Measurements from ENCODE around the gene DESI2.
"Not testable (repeated sequence)": the region's sequence is repeated elsewhere in the genome, so short reads cannot be mapped to it uniquely, and the experiment has no call there.

DESI2 gene

DNA sequence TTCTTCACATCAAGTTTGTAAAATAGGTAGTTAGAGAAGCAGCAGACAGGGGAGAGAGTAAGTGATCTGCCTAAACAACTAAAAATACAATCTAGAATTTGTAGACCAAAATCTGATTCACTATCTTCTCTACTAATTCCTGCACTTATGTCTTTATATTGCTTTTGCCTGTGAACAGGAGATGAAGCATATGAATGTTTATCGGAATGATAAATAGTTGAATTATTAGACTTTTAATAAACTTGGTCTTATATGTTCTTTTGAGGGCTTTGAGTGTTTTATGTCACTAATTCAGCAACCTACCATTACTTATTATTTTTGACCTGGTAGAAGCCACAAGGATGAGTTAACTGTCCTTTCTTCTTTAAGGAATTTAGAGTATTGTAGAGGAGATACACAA lies 2.3 kb downstream of the DESI2 start:
- DNase-seq = no peak

DNA sequence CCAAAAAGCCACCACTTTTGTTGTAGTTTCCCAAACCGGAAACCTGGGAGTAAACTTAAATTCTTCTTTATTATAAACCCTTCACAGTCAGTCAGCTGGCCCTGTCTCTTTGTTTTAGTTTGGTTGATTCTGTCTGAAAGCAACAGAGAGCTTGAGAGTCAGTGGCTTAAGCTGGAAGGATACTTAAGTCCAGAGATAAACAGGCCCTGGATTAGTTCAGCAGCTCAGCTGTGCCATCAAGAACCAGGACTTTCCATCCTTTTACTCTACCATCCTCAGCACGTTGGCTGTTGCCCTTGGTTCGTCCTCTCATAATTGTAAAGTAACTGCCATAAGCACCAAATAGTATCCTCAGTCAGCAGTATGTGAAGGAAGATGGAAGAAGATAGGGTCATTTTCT lies 4.5 kb downstream of the DESI2 start:
- DNase-seq = no peak

DNA sequence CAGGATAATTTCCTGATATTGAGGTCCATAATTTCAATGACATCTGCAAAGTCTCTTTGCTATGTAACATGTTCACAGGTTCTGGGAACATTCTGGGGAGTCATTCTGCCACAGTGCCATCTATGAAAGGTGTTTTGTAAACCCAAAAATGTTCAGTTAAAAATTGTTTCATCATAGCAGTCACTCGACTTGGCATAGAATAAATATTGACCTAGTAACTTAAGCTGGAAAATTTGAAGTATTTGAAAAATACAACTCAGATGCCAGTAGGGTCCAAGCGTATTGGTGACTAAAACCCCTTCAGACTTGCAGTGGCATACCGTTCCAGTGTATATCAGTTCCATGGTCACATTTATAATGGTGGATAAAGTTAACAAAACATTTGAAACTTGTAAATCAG lies 6.8 kb downstream of the DESI2 start:
- DNase-seq = no peak

DNA sequence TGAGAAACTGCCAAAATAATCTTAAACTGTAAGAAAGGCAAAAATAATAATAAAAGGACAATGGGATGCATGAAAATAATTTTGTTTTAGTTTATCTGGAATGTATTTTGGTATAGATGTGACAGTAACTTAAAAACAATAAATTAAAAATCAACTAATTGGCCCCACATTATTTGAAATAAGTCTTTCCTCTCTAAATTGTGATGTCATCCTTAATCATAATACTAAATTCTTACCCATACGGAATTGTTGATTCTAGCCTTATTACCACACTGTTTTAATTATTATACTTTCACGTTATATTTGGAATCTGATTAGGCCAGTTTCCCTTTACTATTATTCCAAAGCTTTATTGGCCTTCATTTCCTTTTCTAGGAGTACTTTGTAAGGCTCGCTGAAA lies 7.7 kb downstream of the DESI2 start:
- DNase-seq = no peak

DNA sequence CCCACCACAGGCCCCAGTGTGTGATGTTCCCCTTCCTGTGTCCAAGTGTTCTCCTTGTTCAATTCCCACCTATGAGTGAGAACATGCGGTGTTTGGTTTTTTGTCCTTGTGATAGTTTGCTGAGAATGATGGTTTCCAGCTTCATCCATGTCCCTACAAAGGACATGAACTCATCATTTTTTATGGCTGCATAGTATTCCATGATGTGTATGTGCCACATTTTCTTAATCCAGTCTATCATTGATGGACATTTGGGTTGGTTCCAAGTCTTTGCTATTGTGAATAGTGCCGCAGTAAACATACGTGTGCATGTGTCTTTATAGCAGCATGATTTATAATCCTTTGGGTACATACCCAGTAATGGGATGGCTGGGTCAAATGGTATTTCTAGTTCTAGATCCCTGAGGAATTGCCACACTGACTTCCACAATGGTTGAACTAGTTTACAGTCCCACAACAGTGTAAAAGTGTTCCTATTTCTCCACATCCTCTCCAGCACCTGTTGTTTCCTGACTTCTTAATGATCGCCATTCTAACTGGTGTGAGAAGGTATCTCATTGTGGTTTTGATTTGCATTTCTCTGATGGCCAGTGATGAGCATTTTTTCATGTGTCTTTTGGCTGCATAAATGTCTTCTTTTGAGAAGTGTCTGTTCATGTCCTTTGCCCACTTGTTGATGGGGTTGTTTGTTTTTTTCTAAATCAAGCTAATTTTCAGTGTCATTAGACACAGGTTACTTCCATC lies 8.8 kb downstream of the DESI2 start:
- not testable (repeated sequence) for DNase-seq

DNA sequence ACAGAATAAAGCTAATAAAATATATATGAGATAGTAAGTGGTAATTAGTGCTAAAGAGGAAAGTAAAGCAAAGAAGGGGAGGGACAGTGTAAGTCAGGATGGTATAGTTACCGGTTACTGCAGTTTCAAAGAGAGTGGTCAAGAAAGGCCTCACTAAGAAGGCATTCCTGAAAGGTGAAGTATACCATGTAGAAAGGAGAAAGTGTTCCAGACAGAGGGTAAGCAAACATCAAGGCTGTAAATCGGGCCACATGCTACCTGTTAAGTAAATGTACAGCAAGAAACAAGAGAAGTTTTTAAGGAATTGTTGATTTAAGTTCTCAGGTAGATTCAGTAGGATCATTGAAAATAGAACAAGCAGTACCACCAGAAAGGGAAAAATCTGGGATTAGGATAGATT lies 9.7 kb downstream of the DESI2 start:
- no peak for DNase-seq

DNA sequence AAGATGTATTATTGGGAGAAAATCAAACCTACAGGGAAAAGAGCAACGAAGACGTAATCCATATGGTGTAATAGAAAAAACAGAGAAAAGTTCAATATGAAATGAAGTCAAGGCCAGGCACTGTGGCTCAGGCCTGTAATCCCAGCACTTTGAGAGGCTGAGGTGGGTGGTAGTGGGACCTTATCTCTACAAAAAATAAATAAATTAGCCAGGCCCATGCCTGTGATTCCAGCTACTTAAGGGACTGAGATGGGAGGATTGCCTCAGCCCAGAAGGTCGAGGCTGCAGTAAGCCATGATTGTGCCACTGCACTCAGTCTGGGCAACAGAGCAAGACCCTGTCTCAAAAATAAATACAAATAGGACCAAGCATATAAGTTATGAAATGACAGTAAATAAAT lies 11.4 kb downstream of the DESI2 start:
- DNase-seq = no peak

DNA sequence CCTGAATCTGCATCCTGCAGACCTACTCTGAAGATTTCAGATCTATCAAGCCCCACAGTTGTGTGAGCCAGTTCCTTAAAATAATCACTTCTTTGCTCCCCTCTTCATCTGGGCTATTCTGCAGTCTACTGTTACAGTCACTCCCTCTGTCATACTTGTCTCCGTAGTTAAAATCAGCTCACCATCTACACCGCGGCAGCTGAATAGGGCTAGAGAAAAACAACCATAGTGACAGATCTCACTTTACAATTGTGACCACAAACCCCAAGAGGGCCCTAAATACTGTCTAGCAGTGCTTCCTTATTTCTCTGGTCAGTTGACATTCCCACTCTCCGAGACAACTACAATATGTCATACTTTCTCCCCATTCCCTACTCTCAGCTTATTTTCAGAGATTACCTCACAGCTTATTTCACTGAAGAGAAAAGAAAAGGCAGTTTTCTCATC lies 12.9 kb downstream of the DESI2 start:
- no peak for DNase-seq

DNA sequence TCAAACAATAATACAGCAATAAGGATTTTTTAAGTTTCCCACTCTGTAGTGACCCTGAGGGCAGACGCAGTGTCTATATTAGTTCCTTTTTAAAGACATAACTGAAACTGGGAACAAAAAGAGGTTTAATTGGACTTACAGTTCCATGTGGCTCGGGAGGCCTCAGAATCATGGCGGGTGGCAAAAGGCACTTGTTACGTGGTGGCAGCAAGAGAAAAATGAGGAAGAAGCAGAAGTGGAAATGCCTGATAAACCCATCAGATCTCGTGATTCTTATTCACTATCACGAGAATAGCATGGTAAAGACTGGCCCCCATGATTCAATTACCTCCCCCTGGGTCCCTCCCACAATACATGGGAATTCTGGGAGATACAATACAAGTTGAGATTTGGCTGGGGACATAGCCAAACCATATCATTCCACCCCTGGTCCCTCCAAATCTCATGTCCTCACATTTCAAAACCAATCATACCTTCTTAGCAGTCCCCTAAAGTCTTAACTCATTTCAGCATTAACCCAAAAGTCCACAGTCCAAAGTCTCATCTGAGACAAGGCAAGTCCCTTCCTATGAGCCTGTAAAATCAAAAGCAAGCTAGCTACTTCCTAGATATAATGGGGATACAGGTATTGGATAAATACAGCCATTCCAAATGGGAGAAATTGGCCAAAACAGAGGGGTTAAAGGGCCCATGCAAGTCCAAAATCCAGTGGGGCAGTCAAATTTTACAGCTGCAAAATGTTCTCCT lies 13.9 kb downstream of the DESI2 start:
- not testable (repeated sequence) for DNase-seq

DNA sequence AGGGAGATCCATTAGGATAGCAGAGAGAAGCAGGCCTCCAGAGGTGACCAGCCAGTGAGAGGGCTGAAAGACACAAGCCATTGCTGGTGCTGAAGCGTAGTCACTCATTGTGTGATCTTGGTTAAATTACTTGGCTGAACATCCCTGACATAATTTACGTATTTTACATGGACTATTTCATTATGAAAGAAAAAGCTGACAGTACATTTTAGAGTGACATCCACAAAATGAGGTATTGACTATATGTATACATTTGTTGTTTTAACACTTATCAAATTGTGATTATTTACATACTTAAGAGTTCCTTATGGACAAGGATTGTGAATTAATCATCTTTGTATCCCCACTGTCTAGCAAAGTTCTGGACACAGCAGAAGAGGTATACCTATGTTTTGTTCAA lies 14.9 kb downstream of the DESI2 start:
- no peak for DNase-seq

DNA sequence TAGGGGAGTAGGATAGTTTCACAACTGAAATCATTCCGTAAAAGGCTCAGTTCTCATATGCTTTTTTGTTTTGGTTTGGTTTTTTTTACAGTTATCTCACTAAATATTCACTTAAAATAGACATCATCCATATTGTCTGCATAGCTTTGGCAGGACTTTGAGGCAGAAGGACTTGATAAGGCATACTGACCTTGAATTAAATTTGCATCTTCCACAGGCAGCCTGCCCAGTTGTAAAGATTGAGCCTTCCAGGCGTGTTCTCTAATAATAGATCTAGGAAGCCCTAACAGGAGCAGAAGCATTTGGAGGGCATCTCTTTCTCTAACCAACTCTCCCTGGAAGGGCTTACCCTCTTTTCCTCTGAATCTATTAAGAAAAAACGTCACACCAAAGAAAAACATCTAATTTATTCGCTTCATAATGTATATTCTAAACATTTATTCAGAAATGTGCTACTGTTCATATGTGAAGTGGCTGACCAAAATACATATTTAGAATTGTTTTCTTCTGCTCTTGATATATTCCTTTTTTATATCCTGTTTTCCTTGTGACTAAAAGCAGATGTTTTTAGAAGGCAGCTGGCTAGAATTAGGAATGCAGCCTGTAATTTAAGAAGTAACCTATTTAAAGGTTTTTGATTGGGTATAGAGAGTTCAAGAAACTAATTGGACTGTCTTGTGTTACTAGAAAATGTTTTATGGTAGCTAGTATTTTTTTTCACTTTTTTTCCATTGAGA lies 20.2 kb downstream of the DESI2 start:
- no peak for DNase-seq

DNA sequence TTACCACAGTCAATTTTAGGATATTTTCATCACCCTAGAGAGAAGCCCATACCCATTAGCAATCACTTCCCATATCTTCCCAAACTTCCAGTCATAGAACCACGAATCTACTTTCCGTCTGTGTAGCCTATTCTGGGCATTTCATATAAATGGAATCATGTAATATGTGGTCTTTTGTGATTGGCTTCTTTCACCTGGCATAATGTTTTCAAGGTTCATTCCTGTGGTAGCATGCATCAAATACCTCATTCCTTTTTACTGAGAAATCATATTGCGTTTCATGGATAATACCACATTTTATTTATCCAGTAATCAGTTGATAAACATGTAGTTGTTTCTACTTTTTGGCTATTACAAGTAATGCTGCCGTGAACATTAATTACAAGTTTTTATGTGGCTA lies 21.5 kb downstream of the DESI2 start:
- no peak for DNase-seq

DNA sequence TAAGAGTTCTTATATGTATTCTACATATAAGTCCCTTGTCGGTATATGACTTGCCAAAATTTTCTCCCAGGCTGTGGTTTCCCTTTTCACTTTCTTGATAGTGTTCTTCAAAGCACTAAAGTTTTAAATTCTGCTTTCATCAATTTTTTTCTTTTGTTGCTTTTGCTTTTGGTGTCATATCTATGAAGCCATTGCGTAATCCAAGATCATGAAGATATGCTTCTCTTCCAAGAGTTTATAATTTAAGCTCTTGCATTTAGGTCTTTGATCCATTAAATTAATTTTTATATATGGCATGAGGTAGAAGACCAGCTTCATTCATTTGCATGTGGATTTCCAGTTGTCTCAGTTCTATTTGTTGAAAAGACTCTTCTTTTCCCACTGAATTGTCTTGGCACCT lies 22.2 kb downstream of the DESI2 start:
- no peak for DNase-seq

DNA sequence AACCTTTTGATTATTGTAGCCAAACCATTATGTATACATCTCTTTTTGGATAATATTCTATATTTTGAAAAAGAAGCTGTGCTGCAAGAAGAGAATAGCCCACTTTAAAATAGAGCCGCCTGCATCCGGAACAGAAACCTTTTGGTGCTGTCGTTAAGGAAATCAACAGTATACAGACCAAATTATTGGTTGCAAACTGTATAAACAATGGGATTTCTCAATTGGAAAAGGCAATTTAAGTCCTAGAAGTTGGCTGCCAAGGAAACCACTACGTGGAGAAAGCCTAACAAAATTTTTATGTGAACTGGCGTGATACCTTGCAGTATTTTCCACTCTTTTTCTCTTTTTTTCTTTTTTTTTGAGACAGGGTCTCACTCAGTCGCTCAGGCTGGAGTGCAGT lies 25.8 kb downstream of the DESI2 start:
- DNase-seq = no peak

DNA sequence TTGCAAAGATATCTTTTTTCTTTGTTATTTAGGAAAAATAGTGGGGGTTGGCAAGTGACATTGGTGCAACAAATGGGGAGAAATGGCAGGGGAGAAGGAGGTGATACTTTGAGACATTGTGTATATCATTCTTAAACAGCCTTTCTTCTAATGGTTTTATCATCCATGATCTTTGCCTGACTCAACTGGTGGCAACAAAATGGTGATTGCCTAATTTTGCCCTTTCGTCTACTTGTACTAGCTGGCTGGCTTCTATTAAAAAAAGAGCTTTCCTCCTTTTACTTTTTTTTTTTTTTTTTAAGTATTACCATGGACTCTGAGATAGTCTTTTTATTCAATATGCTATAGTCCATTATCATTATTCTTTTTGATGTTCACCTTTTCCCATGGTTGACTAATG lies 27.7 kb downstream of the DESI2 start:
- no peak for DNase-seq

DNA sequence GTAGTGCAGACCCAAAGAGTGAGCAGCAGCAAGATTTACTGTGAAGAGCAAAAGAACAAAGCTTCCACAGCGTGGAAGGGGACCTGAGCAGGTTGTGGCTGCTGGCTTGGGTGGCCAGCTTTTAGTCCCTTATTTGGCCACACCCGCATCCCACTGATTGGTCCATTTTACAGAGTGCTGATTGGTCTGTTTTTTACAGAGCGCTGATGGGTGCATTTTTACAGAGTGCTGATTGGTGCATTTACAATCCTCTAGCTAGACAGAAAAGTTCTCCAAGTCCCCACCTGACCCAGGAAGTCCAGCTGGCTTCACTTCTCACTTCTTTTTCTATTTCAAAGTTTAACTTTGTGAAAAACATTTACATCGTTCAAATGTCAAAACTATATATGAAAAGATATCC lies 29.2 kb downstream of the DESI2 start:
- not testable (repeated sequence) for DNase-seq

DNA sequence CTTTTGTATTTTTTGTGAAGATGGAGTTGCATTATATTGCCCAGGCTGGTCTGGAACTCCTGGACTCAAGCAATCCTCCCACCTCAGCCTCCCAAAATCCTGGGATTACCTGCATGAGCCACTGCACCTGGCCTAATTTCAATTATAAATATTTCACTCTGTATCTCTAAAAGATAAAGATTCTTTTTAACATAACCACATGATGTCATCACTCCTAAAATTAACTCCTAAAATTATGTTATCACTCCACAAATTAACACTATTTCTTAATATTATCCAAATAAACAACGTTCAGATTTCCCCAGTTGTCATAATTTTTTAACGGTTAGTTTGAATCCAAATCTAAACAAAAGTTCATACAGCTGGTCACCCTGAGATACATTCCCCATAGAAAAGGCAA lies 43.0 kb downstream of the DESI2 start:
- DNase-seq = no peak

DNA sequence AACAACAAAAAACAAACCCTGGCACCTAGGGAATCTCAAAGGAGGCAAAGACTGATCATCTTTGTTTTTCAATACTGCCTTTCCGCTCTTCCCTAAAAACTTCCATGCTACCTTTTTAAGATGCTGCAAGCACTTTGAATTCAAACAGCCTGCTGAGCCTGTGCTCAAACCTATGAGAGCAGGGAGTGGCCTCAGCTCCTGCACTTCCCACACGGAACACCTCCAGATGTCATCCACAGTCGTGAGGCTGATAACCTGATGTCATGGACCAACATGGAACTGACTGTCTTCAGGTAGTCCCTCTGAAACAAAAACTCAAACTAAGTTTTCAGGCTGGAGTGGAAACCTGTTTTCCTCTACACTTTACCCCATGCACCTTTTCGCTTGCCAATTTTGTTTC lies 46.8 kb downstream of the DESI2 start:
- no peak for DNase-seq

DNA sequence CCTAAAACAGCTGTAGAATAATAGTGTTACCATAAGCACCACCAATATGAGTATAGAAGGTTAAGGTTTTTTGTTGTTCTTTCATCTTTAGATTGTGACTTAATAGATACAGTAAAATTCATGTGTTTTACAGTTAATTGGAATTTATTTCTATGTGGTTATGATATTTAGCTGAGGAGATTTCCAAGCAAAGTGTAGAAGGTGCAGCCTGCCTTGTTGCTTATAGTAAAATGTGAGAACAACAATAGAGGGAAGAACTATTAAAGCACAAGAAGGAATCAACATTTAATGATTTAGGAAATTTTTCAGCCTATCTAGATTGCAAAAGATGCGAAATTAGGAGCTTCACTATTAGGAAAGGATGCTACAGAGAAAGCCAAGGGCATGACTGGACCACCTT lies 47.9 kb downstream of the DESI2 start:
- DNase-seq = no peak

DNA sequence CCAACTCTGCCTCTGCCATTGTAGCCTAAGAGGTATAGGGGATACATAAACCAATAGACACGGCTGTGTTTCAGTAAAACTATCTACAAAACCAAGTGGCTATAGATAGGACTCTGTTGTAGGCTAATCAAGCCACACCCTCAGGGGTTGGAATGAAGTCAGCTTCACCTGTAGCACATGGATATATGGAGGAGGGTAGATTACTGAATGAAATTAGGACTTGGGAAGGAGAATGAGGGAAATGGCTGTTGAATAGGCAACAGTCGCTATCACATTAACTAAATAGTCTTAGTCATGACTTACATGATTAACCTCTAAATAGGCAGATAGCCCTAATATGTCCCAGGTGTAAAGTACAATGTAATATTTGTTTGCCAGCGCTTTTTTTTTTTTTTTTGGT lies 49.7 kb downstream of the DESI2 start:
- no peak for DNase-seq

DNA sequence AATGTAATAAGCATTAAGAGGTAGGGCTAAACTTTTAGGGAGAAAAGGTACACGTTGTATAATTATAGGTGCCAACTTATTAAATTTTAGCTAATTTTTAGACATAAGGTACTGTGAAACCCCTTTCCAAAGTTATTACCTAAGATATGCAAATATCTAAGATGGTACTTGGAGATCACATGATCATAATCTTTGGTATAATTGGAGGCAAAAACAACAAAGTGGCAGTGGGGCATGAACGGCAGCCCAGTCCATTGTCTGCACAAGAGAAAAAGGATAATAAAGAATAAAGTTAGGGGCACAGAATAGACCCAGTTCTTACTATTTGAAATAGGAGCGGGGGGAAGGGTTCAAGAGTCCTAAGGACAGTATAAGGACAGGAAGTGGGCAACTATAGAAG lies 51.2 kb downstream of the DESI2 start:
- DNase-seq = no peak

DNA sequence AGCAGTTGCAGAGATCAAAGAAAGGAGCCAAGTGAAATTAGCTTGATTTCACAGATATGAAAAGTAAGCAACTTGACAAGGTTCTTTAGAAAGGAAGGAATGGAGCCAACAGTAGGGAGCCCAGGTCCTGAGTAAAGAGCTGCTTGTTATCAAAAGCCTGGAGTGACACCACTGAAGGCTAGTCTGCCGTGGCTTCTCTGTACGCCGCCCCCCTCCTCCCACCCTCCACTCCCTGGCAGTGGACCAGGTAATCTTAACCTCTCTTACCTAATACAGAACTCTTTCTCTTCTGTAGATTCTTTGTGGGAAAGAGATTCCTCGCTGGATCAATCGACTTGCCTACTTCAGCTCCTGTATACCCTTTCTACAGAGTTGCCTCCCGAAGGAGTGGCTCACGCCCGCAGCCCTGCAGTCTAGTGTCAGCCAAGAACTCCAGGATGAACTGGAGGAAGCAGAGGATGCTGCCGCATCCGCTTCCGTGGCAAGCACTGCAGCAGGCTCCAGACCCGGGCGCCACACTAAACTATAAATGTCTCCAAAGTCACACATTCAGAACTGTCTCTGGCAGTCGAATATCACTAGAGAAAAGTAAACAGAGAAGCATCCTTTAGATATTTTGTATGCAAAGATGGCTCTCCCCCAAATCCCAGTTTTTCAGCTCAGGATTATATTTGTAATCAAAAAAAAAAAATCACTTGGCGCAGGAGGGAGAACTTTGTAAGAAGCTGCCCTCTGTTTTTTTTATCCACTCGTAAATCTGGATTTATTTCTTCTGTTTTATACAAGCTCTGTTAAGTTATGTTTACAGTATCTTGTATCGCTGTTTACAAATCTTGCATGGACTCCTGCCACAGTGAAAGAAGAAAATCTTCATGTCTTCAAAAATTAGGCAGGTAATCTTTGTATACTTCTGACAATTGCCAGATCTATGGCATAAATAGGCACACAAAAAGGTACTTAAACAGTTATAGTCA lies 52.6 kb downstream of the DESI2 start:
- DNase-seq = no peak

DNA sequence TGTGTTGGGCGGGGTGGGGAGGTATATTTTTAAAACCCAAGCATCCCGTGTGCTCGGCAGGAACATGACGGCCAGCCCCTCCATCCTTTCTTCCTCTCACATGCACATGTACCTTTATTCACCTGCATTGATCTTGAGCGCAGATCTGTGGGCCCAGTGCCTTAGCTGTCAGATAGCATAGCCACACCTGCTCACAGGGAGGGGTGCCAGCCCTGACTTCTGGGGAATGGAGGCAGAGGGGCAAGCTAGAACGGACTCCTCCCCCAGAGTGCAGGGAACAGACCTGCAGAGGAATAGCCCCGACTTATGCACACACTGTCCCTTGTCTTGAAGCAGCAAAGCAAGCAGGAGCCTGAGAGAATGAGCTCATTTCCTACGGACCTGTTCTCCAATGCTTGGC lies 56.1 kb downstream of the DESI2 start:
- DNase-seq = no peak

All from NK-92 treated with Interleukin-12 subunit alpha and Interleukin-12 subunit beta, amount 100 ng/mL, for 24 hours (cell line).